Dedifferentiated amniotic fluid mesenchymal stem cell (primary cell): ENCODE measurements around the gene DIAPH3.

Experiments
- DNase-seq: peaks from one replicate; pipeline ENCODE4 v3.0.0-alpha.2; 2016; ENCODE audit errors: extremely low spot score

The DIAPH3 gene

DNA sequence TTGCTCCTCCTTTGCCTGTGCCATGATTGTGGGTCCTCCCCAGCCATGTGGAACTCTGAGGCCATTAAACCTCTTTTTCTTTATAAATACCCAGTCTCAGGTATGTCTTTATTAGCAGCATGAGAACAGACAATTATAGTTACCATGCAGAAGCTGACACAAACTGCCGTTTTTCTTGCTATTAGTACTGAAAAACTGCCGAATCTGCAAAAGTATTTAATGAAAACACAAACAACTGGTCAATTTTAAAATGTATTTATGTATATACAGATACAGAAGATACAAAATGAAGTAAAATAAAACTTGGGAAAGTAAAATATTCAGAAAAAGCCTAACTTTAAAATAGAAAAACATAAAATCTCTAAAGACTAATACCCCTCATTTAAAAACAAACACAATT, 206.3 kb downstream of the DIAPH3 start:
- DNase-seq = no peak

DNA sequence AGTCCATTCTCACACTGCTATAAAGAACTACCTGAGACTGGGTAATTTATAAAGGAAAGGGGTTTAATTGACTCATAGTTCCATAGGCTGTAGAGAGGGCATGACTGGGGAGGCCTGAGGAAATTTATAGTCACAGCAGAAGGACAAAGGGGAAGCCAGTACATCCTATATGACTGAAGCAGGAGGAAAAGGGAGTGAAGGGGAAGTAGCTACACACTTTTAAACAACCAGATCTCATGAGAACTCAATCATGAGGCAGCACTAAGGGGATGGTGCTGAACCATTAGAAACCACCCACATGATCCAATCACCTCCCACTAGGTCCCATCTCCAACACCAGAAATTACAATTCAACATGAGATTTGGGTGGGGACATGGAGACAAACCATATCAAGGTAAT, 209.1 kb downstream of the DIAPH3 start:
- no peak for DNase-seq

DNA sequence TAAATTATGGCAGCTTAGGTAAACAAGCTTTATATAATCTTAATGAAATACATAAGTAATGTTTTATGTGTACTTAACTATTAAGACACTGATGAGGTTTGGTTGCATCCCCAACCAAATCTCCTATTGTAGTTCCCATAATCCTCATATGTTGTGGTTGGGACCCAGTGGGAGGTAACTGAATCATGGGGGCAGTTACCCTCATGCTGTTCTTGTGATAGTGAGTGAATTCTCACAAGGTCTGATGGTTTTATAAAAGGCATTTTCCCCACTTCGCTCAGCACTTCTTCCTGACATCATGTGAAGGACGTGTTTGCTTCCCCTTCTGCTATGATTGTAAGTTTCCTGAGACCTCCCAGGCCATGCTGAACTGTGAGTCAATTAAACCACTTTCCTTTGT, 212.7 kb downstream of the DIAPH3 start:
- DNase-seq = no peak

DNA sequence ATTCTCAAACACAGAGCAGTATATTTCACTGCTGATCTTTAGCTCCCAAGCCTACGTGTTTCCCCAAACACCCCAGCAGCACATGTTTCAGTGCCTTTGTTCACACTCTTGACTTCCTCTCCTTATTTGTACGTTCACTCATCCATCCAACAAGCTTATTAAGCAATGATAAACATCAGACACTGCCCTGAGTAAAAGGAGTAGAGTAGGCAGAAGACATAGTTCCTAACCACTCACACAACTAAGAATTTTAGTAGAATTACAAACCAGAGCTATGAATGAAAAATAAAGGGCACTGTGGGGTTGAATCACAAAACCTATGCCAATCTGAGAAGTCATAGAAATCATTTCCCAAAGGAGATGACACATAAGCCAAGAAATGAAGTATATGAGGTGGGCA, 213.5 kb downstream of the DIAPH3 start:
- DNase-seq = no peak

DNA sequence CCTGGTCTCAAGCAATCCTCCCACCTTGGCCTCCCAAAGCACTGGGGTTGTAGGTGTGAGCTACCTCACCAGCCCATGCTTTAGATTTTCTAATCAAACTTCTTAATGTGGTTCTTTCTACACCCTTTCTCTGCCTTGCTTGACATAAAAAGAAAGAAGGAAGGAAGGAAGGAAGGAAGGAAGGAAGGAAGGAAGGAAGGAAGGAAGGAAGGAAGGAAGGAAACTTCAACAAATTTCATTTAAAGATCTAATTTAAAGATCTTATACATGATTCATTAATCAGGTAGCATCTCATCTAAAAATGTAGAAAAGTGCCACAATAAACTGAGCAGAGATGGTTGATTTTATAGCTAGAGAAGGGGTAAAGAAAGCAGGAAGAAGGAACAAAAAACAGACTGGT, 215.0 kb downstream of the DIAPH3 start:
- no peak for DNase-seq

DNA sequence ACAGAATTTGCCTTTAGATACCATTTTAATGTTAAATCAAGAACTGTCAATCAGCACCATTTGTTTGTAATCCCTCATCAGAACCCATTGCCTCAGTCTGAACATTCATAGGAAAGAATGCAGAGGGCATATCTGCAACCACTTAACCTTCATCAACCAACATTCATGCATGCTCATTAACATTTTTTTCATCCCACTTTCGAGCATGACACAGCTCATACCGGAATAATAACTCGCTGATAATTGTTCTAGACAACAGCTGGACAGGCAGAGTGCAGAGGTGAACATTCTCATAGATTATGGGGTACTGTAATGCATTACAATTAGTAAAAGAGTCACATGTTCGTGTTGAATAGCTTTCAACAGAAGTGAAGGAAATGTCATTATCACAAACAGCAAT, 216.8 kb downstream of the DIAPH3 start:
- DNase-seq = no peak

DNA sequence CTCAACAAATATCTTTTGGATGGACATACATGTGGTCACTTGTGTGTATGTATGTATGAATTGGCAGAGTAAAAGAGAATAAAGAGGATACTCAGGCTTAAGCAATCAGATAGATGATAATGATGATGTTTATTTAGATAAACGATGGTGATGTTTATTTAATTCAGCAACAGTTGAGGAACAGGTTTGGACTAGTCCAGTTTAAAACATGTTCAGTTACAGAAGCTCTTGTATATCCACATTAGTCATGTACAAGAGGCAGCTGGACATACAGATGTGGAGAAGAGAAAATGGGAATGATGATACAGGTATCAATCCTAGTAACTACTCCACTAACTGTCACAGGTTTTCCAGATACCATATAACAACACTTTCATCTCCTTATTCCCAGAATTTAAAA, 232.1 kb downstream of the DIAPH3 start:
- DNase-seq = no peak

DNA sequence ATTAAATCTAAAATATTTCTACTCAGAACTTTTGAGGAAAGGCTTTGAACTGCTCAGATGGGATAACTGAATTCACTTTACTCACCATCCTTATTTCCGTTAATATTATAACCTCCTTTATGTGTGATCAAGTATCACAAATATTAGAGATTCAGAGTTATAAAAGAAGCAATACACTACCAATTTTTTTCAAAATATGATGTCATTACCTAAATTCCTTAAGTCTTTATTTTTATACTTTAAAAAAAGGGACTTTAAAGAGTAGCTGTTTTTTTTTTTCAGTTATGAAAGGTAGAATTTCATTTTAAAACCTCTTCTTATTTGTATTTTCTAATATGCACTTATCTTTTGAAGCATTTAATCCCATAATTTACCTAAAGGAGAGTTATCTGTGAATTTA, 239.5 kb downstream of the DIAPH3 start:
- no peak for DNase-seq

DNA sequence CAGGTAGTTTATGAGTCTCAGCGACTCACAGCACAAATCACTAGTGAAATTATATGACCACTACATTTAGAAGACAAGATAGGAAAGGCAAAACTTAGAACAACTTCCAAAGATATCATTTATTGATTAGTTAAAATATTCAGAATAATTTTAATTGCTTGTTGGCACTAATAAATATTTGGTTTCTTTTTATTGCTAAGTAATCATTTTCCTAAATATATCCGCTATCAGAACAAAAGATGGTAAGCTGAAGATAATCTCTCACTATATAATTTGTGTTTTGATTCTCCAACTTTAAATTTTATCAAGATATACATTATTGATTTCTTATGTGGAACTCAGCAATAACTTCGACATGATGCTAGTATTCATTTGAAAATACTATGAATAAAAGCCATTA, 248.5 kb downstream of the DIAPH3 start:
- DNase-seq = no peak

DNA sequence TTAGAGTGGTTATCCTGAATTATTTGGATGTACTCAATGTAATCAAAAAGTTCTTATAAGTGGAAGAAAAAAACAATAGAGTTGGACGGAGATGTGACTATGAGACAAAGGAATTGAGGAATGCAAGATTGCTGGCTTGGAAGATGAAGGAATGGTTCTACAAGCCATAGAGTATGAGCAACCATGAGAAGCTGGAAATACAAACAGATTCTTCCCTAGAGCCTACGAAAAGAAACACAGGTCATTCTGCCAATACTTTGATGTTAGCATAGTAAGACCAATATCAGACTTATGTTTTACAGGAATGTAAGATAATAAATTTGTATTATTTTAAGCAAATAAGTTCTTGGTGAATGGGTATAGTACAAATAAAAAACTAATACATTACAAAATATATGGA, 249.2 kb downstream of the DIAPH3 start:
- peak; percentile 25 for DNase-seq

DNA sequence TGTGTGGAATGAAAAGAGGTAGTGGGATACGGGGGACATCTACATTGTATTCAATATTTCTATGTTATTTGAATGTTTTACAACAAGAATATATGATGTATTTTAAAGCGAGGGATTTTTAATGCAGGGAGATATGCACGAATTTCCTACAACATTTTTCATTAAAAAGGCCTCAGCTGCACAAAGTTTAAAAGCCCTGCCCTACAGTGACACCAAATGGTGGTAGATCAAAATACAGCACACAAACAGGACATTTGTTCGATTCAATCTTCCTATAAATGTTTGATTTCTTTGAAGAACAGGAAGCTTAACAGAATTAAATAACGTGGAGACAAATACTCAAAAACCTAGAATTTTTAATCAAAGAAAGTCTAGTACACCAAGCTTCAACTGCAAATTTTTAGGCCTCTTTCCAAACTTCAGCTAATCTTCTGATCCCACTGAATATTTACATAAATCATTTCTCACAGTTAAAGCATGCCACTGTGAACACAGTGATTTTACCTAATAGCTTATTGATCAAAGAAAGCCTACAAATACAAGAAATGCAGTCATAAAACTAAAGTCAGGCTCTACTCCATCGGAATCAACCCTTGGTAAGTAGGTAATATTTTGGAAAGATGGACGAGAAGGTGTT, 257.2 kb downstream of the DIAPH3 start:
- peak; percentile 60 for DNase-seq

DNA sequence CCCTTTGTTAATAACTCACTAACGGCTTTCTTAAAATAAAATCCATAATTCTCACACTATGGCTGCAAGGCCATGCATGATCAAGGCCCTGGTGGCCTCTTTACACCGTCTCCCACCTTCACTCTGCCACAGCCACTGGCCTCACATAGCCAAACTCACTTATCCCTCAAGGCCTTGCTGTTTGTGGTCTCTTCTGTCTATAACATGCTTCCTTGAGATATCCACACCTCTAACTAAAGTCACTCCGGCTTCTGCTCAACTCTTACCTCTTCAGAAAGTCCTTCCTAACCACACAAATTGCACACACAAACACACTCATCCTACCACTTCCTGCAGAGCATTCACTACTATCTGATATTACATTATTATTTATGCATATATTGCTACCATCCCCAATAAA, 262.5 kb downstream of the DIAPH3 start:
- DNase-seq = no peak

DNA sequence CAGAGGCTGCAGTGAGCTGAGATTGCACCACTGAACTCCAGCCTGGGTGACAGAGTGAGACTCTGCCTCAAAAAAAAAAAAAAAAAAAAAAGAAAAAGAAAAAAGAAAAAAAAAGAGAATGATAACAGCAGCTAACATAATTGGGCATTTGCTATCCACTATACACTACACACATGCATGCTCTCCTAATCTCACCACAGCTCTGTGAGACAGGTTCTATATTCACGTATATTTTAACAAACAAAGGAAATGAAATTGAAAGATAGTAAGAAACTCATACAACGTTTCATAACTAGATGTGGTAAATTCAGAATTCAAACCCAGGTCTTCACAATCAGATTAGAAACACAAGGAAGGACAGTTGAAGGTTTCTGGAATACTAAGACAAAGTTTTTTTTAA, 265.7 kb downstream of the DIAPH3 start:
- no peak for DNase-seq

DNA sequence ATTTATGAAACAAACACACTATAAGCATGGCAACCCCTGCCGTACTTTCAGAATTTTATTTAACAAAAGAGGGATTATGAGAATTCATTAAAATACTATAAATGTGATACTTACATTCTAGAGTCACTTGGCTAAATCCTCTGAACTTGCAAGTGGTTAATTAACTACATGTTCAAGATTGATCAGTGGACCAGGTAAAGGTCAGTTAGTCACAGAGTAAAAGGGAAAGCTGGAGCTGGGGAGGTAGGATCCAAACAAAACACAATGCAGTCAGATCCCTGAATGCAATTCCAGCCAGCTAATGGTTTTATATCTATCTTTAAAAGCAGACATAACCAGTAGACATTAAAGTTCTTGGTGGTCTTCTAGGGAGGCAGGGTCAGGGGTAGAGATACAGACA, 270.5 kb downstream of the DIAPH3 start:
- DNase-seq = no peak

DNA sequence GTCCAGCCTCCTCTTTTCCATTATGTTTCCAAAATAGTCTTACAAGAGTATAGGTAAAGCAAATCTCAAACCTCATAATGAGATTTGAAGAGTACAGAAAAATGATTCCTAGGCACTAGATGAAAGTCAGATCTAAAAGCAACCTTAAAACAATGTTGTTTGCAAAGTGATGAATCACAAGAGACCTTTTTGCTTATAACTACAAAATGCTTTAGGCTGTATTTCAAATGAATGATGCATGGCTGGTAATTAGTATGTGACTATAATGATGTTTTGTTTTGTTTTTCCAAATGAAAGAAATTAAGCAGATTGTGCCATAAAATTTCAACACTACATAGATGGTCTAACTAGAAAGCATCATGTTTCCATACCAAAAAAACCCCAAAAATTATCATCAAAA, 272.7 kb downstream of the DIAPH3 start:
- DNase-seq = no peak

DNA sequence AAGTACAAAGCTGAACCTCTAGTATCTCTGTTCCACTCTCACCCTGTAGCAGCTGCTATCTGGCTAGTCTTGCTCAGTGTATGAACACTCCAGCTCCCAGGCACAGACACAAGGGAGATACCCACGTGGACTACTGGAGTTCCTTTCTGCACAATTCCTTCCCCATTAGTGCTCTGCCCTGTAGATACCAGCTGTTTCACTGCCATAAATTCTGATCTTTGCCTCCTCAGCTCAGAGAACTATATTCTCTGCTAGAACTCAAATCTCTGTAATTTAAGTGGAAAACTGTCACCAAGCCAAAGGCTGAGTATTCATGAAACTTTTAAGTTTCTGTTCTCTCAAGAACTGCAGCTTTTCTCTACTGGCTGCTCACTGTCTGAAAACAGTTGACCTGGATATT, 273.7 kb downstream of the DIAPH3 start:
- no peak for DNase-seq

DNA sequence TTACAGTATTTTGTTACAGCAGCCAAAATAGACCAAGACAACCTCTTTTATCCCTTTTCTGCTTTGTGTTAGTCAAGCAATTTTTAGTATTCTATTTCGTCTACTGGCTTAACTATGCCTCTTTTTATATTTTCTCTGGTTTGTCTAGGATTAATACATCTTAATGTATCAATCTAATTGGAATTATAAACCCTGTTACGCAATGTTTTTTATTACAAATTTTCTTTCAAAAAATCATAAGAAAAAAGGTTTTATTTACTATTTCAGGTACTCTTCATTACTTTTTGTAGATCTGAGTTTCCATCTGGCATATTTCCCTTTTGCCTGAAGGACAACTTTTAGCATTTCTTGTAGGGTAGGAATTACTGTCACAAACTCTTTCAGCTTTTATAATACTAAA, 275.3 kb downstream of the DIAPH3 start:
- DNase-seq = no peak

DNA sequence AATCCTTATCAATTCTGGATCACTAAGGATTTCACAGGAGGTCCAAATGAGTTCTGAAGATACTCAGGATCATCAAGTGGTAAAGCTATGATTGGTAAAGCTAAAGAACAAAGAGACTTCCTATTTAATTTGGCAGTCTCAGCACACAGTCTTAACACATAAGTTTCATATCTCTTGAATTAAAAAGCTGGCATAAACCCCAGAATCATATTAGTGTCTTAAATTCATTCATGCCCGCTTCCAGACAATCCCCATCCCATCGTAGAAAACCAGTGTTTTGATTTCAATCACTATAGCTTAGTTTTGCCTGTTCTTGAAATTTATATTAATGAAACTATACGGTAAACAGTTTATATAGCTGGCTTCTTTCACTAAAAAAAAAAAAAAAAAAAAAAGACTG, 278.7 kb downstream of the DIAPH3 start:
- no peak for DNase-seq

DNA sequence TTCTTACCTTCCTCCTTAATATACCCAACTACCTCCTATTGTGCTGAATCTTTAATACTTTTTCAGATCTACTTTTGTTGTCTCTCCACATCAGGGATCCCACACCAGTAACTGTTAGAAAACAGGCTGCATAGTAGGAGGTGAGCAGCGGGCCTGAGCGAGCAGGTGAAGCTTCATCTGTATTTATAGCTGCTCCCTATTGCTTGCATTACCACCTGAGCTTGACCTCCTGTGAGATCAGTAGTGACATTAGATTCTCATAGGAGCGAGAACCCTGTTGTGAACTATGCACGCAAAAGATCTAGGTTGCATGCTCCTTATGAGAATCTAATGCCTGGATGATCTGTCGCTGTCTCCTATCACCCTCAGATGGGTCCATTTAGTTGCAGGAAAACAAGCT, 279.8 kb downstream of the DIAPH3 start:
- no peak for DNase-seq

DNA sequence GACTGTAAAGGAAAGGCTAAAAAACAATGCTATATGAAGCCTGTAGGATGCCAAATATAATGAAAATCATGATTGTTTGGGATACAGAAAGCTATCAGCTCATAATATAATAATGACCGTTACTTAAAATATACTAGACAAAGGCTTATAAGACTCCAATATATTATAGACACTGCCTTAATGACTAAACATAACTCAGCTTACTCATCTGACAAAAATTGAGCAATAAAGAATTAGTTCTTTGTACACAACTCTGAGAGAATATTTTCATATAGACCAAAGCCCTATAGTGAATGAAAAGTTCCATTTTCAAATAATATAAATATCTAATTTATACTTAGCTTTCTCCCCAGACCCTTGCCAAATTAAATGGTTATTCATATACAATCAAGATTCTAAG, 283.3 kb downstream of the DIAPH3 start:
- DNase-seq = no peak

DNA sequence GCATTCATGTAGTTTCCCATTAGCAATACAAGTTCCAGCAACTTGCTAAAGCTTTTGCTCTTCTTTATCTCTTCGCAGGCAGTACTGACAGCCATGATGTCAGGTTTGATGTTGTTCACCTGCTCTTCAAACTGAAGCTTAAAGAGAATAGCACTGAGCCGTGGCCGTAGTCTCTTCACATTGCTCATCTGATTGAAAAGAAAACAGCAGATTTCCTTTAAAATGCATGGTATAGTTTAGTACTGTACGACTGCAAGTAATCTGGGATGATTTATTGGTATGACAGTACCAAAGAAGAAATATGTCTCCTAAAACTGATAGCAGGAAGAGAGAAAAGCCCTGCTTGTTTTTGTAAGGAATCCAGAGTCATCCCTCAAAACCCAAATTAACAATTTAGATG, 284.4 kb downstream of the DIAPH3 start:
- no peak for DNase-seq

DNA sequence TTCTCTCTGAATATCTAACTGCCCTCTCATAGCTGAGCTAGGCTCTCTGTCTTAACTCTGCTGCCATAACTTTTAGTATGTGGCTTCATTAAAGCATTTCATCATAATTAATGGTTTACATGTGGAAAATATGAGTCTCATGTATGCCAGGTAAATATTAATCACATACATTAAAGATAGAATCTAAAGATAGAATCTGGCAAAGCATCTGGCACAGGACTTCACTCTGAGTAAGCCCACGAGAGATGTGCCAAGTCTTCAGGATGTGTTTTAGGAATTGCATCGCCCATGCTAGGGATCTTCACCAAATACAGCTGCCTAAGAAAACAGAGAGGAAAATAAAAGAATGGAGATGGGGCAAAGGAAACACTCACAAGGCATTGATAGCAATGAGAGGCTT, 285.8 kb downstream of the DIAPH3 start:
- DNase-seq = peak; percentile 36

DNA sequence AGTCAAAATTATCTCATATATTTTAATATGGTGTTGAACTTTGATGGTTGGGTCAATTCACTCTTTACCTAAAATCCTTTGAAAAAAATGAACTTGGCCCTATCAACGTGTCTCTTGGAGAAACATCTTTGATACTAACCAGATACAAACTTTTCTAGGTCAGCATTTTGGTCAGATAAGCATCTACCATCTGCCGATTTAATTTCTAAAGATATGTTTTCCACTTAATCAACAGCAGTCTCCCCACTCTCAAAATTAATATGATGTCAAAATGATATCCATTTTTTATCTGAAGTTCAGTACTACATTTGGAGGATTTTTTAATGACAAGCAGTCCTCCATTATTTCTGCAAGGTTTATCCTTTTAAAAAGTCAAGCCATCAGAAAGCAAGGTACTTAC, 288.8 kb downstream of the DIAPH3 start:
- no peak for DNase-seq

DNA sequence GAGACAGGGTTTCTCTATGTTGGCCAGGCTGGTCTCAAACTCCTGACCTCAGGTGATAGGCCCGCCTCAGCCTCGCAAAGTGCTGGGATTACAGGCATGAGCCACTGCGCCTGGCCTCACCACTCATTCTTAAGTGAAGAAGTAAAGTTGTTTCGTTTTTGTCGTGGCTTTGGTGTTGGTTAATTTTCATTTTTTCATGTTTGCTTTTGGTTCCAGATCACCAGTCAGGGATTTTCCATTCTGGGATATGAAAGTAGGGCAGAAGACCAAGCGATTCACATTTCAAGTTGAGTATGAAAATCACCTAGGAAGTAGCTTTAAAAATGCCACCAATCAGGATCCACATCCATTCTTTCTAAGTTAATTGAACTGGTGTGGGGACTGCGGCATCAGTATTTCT, 289.9 kb downstream of the DIAPH3 start:
- DNase-seq = no peak

DNA sequence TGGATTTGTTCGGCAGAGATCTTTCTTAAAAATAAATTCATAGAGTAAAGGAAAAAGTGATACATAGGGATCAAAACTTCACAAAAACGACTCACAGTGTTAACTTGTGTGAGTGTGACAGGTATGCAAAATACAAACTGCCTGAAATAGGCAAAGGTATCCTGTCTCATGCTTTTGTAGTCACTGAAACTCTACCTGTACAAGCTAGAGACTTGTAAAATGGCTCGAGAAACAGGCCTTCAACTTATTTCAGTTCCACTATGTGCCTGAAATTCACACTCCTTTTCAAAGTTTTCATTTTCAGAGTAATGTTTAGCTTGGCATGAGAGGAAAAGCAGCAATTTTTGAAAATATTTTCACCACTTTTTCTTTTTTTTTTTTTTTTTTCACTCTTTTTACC, 290.4 kb downstream of the DIAPH3 start:
- no peak for DNase-seq
